Uterus (tissue), 4 donors: Measurements from ENCODE around the gene FBXL2. TPM values are rescaled to one million over a fixed set of nuclear protein-coding genes. Genes with fewer than 3 reads are reported as not detected.
A peak's percentile ranks its signal among the peaks of the same experiment; 100 is the strongest.

Experiments
- DNase-seq, 2 donors: peaks; one replicate each; pipeline ENCODE4 v3.0.0-alpha.2; 2019 to 2020
- H3K27ac ChIP-seq, 2 donors: fragments of 200-600 bp; sonication (generic); 1 replicate in 1 of 2; 2 replicates in 1 of 2; pipeline ENCODE4 v1.5.1; 2016 to 2018
- H3K27me3 ChIP-seq, 2 donors: fragments of 200-600 bp; sonication (generic); one replicate each; pipeline ENCODE4 v1.5.1; 2018 to 2019; ENCODE audit warnings: control low read depth in 1 of 2
- H3K36me3 ChIP-seq, 2 donors: fragments of 200-600 bp; sonication (generic); one replicate each; pipeline ENCODE4 v1.5.1; 2019; ENCODE audit warnings: control low read depth in 1 of 2
- H3K4me1 ChIP-seq, 2 donors: fragments of 200-600 bp; sonication (generic); one replicate each; pipeline ENCODE4 v1.5.1; 2018 to 2019; ENCODE audit warnings: control low read depth in 1 of 2
- H3K4me3 ChIP-seq, 2 donors: fragments of 200-600 bp; sonication (generic); 1 replicate in 1 of 2; 2 replicates in 1 of 2; pipeline ENCODE4 v1.5.1; 2018 to 2019; ENCODE audit warnings: mild to moderate bottlenecking in 1 of 2
- H3K9me3 ChIP-seq, 2 donors: fragments of 200-600 bp; sonication (generic); one replicate each; pipeline ENCODE4 v1.5.1; 2019; ENCODE audit warnings: control low read depth in 1 of 2
- POLR2A ChIP-seq, 2 donors: fragments of 450-650 bp; IDR thresholded peaks; one replicate each; pipeline ENCODE4 v1.6.1; 2016; ENCODE audit warnings: antibody characterized with exemption in 2 of 2, mild to moderate bottlenecking in 1 of 2, moderate library complexity in 1 of 2
- intact Hi-C: fragments of 100-400 bp; cut with DNase I; formaldehyde crosslinking; loops from one replicate; pipeline ENCODE4 v1.15.1; 2023; ENCODE audit warnings: low total_unique reads
- total RNA-seq, 4 donors: library from RNA; depleted of rRNA in 3 of 4; stranded (reverse); fragments of >200 nt in 3 of 4; gene quantifications; one replicate each; pipeline versions ENCODE4 v1.1.0 to v1.2.4, GENCODE V29; 2014 to 2023
- TF ChIP-seq, protein P1 (sequence below), 4 experiments: fragments of 200-600 bp in 2 of 4; fragments of 450-650 bp in 2 of 4; sonication (generic) in 2 of 4; IDR thresholded peaks; one replicate each; pipeline ENCODE4 v1.5.1; 2016 to 2019; ENCODE audit warnings: antibody characterized with exemption in 4 of 4, mild to moderate bottlenecking in 2 of 4, moderate library complexity in 1 of 4
- donor health status: DM: yes; HTN: yes; CAD: no.

The FBXL2 gene
- total RNA-seq, 4 donors from 2014 or later = 10.2 to 24.3 (median 14.1) TPM; not detected in 1

DNA sequence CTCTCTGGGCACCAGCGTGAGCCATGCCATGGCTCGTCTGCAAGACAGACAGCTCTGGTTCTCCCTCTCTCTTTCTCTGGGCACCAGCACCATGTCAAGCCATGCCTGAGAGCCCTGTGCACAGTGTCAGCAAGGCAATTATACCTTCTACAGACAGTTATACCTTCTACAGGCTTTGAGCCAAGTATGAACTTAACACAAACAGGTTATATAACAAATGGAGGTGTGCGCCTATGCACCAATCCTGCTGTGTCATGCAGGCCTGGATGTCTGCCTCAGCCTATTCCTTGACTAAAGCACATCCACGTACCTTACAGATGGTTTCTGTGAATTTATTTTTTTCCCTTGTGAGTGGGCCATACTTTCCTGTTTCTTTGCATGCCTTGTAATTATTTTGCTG, 5.9 kb upstream of the FBXL2 start:
- Histone ChIP-seq H3K9me3 (no peaks in the 10 kb centered on the region), H3K4me3 (no peak overlapping the region), H3K36me3 (no peaks in the 10 kb centered on the region), H3K27ac (no peak overlapping the region), H3K4me1 (no peaks in the 10 kb centered on the region), H3K27me3 (no peaks in the 10 kb centered on the region)
- no peak for DNase-seq
- no peak for TF ChIP-seq POLR2A (IDR thresholded peaks at IDR 0.05)
- TF ChIP-seq, protein P1, sequence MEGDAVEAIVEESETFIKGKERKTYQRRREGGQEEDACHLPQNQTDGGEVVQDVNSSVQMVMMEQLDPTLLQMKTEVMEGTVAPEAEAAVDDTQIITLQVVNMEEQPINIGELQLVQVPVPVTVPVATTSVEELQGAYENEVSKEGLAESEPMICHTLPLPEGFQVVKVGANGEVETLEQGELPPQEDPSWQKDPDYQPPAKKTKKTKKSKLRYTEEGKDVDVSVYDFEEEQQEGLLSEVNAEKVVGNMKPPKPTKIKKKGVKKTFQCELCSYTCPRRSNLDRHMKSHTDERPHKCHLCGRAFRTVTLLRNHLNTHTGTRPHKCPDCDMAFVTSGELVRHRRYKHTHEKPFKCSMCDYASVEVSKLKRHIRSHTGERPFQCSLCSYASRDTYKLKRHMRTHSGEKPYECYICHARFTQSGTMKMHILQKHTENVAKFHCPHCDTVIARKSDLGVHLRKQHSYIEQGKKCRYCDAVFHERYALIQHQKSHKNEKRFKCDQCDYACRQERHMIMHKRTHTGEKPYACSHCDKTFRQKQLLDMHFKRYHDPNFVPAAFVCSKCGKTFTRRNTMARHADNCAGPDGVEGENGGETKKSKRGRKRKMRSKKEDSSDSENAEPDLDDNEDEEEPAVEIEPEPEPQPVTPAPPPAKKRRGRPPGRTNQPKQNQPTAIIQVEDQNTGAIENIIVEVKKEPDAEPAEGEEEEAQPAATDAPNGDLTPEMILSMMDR (IDR thresholded peaks at IDR 0.05) = no peak
- intact Hi-C loops = no loop called here

DNA sequence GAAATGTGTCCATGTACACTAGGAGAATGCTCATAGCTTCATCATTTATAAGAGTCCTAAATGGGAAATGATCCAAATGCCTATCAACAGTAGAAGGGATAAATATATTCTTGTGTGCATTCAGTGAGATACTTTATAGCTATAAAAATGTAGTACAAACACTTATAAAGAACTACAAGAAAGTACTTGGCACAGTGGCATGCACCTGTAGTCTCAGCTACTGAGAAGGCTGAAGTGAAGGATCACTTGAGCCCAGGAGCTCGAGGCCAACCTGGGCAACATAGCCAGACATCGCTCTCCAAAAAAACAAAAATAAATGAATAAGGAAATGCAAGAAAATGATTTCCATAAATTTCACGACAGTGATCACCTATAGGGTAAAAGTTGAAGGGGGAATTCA, 3.6 kb upstream of the FBXL2 start:
- Histone ChIP-seq H3K4me1 (no peaks in the 10 kb centered on the region), H3K27ac (no peak overlapping the region), H3K27me3 (no peaks in the 10 kb centered on the region), H3K36me3 (no peaks in the 10 kb centered on the region), H3K4me3 (no peak overlapping the region), H3K9me3 (no peaks in the 10 kb centered on the region)
- DNase-seq = no peak
- intact Hi-C loops = no loop called here
- TF ChIP-seq, protein P1 (IDR thresholded peaks at IDR 0.05) = no peak
- TF ChIP-seq POLR2A (IDR thresholded peaks at IDR 0.05) = no peak

DNA sequence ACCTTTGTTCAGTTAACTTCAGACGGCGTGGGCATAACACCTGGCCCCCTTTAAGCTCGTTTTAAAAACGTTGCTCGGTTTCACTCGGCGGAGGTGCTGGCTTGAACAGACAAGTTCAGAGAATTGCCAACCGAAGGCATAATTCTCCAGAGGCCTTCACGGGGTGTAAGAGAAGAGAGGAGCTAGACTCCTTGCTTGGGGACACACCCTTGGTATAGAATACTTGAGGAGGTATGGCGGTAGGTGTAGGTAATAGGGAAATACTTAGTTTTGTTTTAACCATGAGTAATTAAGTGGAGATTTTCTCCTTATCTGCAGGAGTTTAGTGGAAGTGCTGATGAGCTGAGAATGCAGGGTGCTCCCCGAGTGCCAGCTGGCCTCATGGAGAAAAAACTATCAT, 921 bp downstream of the FBXL2 start:
- no peaks in the 10 kb centered on the region for H3K4me1 ChIP-seq
- DNase-seq = no peak
- H3K27ac ChIP-seq = peak overlapping the region in 1 of 2 donors; percentile 34
- intact Hi-C loops = no loop called here
- TF ChIP-seq POLR2A (IDR thresholded peaks at IDR 0.05) = no peak
- TF ChIP-seq, protein P1 (IDR thresholded peaks at IDR 0.05) = no peak
- no peaks in the 10 kb centered on the region for H3K27me3 ChIP-seq
- no peaks in the 10 kb centered on the region for H3K9me3 ChIP-seq
- peak overlapping the region; percentile 45 to 66 for H3K4me3 ChIP-seq
- no peaks in the 10 kb centered on the region for H3K36me3 ChIP-seq

DNA sequence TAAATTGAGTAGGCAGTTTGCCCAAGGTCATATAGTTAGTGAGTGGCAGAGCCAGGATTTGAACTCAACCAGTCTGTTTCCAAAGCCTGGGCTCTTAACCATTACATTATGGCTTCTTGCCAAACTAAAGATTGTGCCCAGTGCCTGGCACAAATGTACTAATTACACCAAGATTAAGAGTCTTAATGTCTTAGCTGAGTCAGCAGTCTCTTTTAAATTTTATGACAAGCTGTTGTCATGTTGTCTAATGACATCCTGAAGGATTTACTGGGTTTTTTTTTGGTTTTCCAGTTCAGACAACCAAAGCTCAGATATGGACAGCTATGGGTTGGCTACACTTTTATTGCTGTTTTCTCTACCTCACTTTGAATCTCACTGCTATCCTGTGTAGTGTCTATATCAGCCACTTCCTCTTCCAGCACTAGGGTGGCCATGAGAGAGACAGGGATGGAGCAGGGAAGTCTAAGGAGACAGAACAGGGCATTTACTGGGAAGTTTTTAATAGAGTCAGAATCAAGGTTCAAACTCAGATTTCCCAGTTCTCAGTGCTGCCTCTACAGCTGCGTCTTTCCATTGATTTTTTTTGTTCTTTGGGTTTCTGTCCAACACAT, 10.5 kb downstream of the FBXL2 start:
- no peak for DNase-seq
- peaks cover 0 to 13% of the 10 kb centered on the region in 2 donors for H3K9me3 ChIP-seq
- H3K4me1 ChIP-seq = no peaks in the 10 kb centered on the region
- H3K36me3 ChIP-seq = no peaks in the 10 kb centered on the region
- no peak for TF ChIP-seq POLR2A (IDR thresholded peaks at IDR 0.05)
- TF ChIP-seq, protein P1 (IDR thresholded peaks at IDR 0.05) = no peak
- no peaks in the 10 kb centered on the region for H3K27me3 ChIP-seq
- no peak overlapping the region for H3K4me3 ChIP-seq
- intact Hi-C loops = no loop called here
- no peak overlapping the region for H3K27ac ChIP-seq

DNA sequence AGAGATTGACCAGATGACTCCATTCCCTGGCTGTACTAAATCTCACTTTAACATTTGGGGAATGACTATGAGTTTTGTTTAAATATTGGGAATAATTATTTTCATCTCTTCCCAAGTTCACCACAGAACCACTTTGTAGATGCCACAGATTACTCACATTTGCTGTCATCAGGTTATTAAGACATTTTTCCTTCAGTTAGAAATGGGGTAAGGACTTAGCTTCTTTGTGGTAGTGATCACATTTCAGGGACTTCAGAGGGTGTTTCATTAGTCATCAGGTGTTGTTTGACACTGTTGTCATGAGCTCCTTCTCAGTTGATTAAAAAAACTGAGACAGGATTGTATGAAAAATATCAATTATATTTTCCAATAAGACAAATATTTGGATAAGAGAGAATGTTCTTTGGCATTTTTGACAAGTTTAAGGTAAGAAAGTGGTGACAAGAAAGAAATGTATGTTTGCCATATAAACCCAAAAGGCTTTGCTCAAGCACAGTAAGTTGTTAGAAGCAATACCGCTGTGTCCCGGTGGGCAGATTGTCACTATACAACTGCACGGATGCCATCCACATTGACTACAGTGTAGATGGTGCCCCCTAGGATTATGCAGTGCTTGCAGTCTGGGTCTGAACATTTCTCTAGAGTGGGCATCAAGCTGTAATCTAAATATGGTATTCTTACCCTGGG, 22.3 kb downstream of the FBXL2 start:
- H3K27ac ChIP-seq = no peak overlapping the region
- H3K9me3 ChIP-seq = no peaks in the 10 kb centered on the region
- no peaks in the 10 kb centered on the region for H3K36me3 ChIP-seq
- no peaks in the 10 kb centered on the region for H3K4me1 ChIP-seq
- TF ChIP-seq, protein P1 (IDR thresholded peaks at IDR 0.05) = no peak
- TF ChIP-seq POLR2A (IDR thresholded peaks at IDR 0.05) = no peak
- intact Hi-C loops = no loop called here
- no peaks in the 10 kb centered on the region for H3K27me3 ChIP-seq
- no peak overlapping the region for H3K4me3 ChIP-seq
- no peak for DNase-seq
